GM12891 (cell line): ENCODE results near the gene SLC8A1.
A peak's percentile ranks its signal among the peaks of the same experiment; 100 is the strongest.

Experiments used
- DNase-seq: peaks from one replicate; pipeline ENCODE4 v3.0.0; 2011; ENCODE audit warnings: low spot score; ENCODE audit not compliant: insufficient read length
- FAIRE-seq: peaks from 2 replicates; lab custom pipeline; 2011; peaks lifted over from hg19 to GRCh38; lab: Jason Lieb, UNC
- PAX5 ChIP-seq: IDR thresholded peaks from 2 replicates; pipeline ENCODE4 v1.6.1; 2011; ENCODE audit warnings: low read length, moderate library complexity, mild to moderate bottlenecking; ENCODE audit not compliant: insufficient read depth, severe bottlenecking
- POLR2A ChIP-seq: IDR thresholded peaks from 2 replicates; pipeline ENCODE4 v1.6.1; 2011; ENCODE audit warnings: low read depth, low read length, control low read depth
- POLR2AphosphoS5 ChIP-seq: IDR thresholded peaks from 2 replicates; pipeline ENCODE4 v1.6.1; 2011; ENCODE audit warnings: low read depth, low read length, control low read depth
- POU2F2 ChIP-seq: IDR thresholded peaks from 2 replicates; pipeline ENCODE4 v1.6.1; 2011; ENCODE audit warnings: low read depth, mild to moderate bottlenecking, control low read depth, low read length, moderate library complexity
- SPI1 ChIP-seq: IDR thresholded peaks from 2 replicates; pipeline ENCODE4 v1.6.1; 2011; ENCODE audit warnings: low read depth, low read length, control low read depth
- TAF1 ChIP-seq: IDR thresholded peaks from 2 replicates; pipeline ENCODE4 v1.6.1; 2011; ENCODE audit warnings: low read depth, low read length, control low read depth

The SLC8A1 gene

DNA sequence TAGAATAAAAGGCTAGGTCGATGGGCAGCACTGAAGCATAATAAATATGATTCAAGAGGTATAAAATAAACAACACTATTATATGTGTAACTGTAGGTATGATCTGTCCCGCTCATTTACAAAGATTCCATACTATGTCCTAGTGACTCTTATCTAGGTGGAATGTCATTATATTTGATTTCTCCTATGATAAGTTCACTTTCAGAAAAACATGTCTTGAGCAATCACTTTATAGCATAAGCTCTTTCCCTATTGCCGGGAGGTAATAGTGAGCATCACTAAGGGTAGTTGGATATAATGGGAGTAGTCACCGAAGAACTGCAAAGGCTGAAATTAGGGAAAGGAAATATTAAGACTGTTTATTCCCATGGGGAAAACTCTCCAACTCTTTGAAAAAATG is 342.5 kb downstream of the SLC8A1 start:
- DNase-seq (no peak), FAIRE-seq (no peak)
- TF ChIP-seq PAX5 (no peak), POLR2AphosphoS5 (no peak), POU2F2 (no peak), POLR2A (no peak), SPI1 (no peak), TAF1 (no peak)

DNA sequence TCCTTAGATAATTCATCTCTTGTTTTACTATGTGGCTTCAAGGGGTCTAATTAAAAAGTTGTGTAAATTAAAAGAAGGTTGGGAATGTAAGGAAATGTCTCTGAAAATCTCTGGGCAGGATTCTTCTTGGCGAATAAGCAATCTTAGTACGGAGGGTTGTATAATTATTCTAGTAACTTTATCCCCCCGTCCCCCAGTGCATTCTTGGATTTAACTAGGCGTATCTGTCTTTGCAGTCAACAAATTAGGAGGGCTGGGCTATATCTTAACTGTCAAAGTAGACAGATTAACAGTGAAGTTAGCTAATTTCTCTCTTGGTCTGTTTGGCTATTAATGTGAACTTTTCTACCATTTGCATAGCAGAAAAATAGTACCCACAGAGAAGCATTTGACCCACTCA is 343.0 kb downstream of the SLC8A1 start:
- no peak for FAIRE-seq
- no peak for DNase-seq
- TF ChIP-seq TAF1 = no peak
- TF ChIP-seq POLR2A = no peak
- no peak for TF ChIP-seq PAX5
- TF ChIP-seq POU2F2 = no peak
- TF ChIP-seq SPI1 = no peak
- no peak for TF ChIP-seq POLR2AphosphoS5

DNA sequence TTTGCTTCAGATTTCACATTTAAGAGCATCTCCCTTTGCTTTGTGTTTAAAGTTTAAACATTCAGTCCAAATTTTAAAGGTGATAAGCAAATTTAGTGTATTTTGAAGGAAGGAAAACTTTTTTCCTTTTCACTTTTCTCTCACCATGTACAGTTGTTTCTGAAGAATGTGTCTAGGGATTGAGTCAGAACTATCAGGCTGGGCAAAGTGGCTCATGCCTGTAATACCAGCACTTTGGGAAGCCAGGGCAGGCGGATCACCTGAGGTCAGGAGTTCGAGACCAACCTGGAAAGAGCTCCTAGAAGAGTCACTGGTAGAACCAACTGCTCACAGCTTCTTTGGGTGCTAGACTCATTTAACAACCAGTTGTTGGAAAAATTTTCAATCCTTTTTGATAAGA is 345.8 kb downstream of the SLC8A1 start:
- TF ChIP-seq SPI1 (no peak), TAF1 (no peak), PAX5 (no peak), POLR2AphosphoS5 (no peak), POU2F2 (no peak), POLR2A (no peak)
- FAIRE-seq (no peak), DNase-seq (no peak)

DNA sequence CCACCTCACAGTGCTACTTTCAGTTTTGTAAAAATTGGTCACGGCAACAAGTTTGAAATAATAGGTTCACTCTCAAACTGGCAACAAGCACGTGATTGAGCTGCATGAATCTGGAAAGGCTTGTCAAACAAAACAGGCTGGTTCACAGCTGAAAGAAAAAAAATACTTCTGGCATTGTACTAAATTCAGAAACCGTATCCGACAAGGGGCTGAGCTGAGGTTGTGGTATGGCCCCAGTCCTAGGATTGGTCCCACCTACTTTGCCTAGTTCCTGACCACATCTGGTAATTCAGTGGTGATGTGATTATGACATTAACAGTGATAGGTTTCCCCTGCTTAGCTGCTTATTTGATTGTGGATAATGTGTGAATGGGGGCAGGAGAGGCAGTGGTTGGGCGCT is 346.3 kb downstream of the SLC8A1 start:
- DNase-seq = no peak
- no peak for FAIRE-seq
- TF ChIP-seq POU2F2 (no peak), POLR2A (no peak), TAF1 (no peak), SPI1 (no peak), PAX5 (no peak), POLR2AphosphoS5 (no peak)

GRCh38 chr2:40103590-40103989 is 348.3 kb downstream of the SLC8A1 start:
- DNase-seq (no peak), FAIRE-seq (no peak)
- TF ChIP-seq POLR2AphosphoS5 = no peak
- TF ChIP-seq POLR2A = no peak
- TF ChIP-seq PAX5 = no peak
- no peak for TF ChIP-seq TAF1
- no peak for TF ChIP-seq POU2F2
- no peak for TF ChIP-seq SPI1

DNA sequence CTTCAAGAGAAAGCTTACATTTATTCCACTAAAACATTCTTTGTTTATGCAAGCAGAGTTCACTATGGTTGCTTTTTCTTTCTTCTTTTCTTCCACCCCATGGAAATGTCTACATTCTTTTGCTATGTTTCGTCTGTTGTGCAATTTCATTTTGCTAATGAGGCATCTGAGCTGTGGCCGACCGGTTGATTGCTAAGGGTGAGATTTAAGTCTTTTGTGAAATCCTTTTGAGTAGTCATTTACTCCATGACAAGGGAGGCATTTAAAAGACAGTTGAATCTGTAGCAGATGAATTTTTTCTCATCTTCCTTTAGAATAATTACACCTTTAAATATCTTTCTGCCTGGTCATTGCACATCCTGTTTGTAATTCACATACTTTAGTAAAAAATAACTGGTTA is 348.7 kb downstream of the SLC8A1 start:
- no peak for TF ChIP-seq POLR2AphosphoS5
- no peak for TF ChIP-seq POLR2A
- TF ChIP-seq POU2F2 = no peak
- no peak for TF ChIP-seq TAF1
- TF ChIP-seq SPI1 = no peak
- no peak for TF ChIP-seq PAX5
- FAIRE-seq (no peak), DNase-seq (no peak)

DNA sequence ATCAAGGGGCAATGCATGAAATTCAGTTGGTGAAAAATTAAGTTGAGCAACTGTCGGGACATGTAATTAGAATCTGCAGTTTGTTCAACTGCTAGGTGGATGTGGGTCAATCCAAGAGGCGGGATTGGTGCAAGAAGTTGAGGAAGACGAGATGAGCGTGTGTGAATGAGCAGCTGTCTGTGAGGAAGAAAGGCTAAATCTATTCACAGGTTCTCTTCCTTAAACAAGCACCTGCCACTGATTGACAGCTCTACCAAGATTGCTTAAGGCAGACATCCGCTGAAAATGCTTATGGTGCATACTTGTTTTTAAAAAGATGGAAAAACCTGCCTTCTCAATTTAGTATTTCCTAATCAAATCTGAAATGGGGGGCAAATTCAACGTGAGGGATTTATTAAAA is 349.4 kb downstream of the SLC8A1 start:
- no peak for DNase-seq
- TF ChIP-seq POLR2AphosphoS5 (no peak), PAX5 (no peak), SPI1 (no peak), TAF1 (no peak), POU2F2 (no peak), POLR2A (no peak)
- no peak for FAIRE-seq

GRCh38 chr2:40101131-40101575 is 350.7 kb downstream of the SLC8A1 start:
- DNase-seq (no peak), FAIRE-seq (no peak)
- no peak for TF ChIP-seq PAX5
- 0 out of 2 replicates have a peak, but pooled peaks have one; percentile 9 for TF ChIP-seq SPI1

GRCh38 chr2:40100676-40101075 is 351.2 kb downstream of the SLC8A1 start:
- DNase-seq (no peak), FAIRE-seq (no peak)

GRCh38 chr2:40098786-40099470 is 353.0 kb downstream of the SLC8A1 start:
- no peak for DNase-seq
- TF ChIP-seq POLR2A = no peak
- TF ChIP-seq POU2F2 = no peak
- no peak for TF ChIP-seq PAX5
- TF ChIP-seq SPI1 = no peak
- TF ChIP-seq POLR2AphosphoS5 = no peak
- no peak for TF ChIP-seq TAF1
- no peak for FAIRE-seq

More at GRCh38 chr2:40100676-40101075, 351.2 kb downstream of the SLC8A1 start:
- TF ChIP-seq TAF1 = no peak
- no peak for TF ChIP-seq POU2F2
- no peak for TF ChIP-seq PAX5
- TF ChIP-seq POLR2AphosphoS5 = no peak
- no peak for TF ChIP-seq SPI1
- no peak for TF ChIP-seq POLR2A
